BJ (cell line): ENCODE results near the gene COL3A1. TPM values are rescaled to one million over a fixed set of nuclear protein-coding genes. Genes with fewer than 3 reads are reported as not detected.

Experiments
- CTCF ChIA-PET: fragments of 350-600 bp; formaldehyde crosslinking; extraction: SDS; loops from one replicate; lab custom pipeline; 2021; ENCODE audit warnings: antibody characterized with exemption, inconsistent platforms; lab: Yijun Ruan, JAX
- POLR2A ChIA-PET: fragments of 300-600 bp; sonication (Branson Sonifier 250); formaldehyde crosslinking; extraction: SDS; loops from one replicate; lab custom pipeline; 2021; ENCODE audit warnings: antibody characterized with exemption; lab: Charles Lee
- DNase-seq: peaks from one replicate; pipeline ENCODE4 v3.0.0-alpha.2; 2011; ENCODE audit warnings: low read depth
- H3K27me3 ChIP-seq: 2 replicates; pipeline ENCODE4 v1.6.0; 2011; ENCODE audit warnings: low read length; ENCODE audit not compliant: control insufficient read depth, insufficient read depth
- H3K36me3 ChIP-seq: 2 replicates; pipeline ENCODE4 v1.5.1; 2011; ENCODE audit warnings: low read length; ENCODE audit not compliant: control insufficient read depth, insufficient read depth
- H3K4me3 ChIP-seq: 2 replicates; pipeline ENCODE4 v1.5.1; 2011; ENCODE audit warnings: low read depth, mild to moderate bottlenecking, control low read depth, low read length
- CTCF ChIP-seq: IDR thresholded peaks from 2 replicates; pipeline ENCODE4 v1.5.1; 2011; ENCODE audit warnings: low read depth, mild to moderate bottlenecking, control low read depth, inconsistent platforms, low read length, moderate library complexity; ENCODE audit not compliant: insufficient read depth
- polyA plus RNA-seq: library from polyadenylated mRNA; depleted of rRNA; stranded (reverse); fragments of >200 nt; gene quantifications from 2 replicates; pipeline ENCODE4 v1.2.3, GENCODE V29; 2011

The COL3A1 gene
- polyA plus RNA-seq, 1 experiment: 1,450 TPM

- DNase-seq: peak; percentile 63
- CTCF ChIA-PET: interaction anchor here (0.6 to 1.7 kb wide), 6 partner anchors 12 to 454 kb away, joined by 3 to 9 read pairs (median 3); no protein-coding TSS in a partner anchor
Observed at GRCh38 chr2:188978291-188979081, 4.3 kb downstream of the COL3A1 start.

DNA sequence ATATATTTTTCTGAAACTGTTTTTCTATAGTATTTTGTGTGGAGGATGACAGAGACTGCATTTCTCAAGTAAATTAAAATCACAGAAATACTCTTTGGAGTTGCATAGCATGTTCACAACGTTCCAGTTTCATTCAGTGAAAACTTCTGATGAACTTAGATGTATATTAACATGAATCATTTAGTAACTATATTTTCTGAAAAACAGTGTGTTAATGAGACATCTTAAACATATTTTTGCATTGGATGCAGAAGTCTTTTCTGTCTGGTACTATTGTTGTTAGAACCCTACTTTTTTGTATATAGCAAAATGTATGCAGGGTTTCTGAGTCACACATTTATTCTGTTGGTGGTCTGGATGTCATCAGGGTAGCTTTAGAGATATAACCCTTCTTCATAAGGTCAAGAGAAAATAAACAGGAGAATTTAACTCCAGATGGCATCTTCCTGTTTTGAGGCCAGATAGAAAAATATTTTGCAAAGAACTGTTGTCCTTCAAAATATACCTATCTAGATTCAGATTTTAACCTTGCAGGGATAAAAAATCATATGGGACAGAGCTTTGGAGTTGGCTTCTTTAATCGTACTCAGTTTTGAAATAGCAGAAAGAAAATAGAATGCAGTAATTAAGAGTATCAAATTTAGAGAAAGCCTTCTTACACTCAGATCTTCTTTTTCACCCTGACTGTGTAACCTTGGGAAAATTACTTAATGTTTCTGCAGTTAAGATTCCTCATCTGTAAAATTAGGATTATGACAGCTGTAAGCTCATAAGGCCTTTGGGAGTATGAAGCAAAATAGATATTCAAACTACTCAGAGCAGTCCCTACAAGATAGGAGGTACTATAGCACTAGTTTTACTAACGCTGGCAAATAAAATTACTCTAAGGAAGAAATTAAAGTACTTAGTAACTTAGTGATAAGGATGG, 5.3 kb downstream of the COL3A1 start:
- no peaks in the 10 kb centered on the region for H3K36me3 ChIP-seq

More at GRCh38 chr2:188978291-188979081, 4.3 kb downstream of the COL3A1 start:
- peak; percentile 42 for TF ChIP-seq CTCF
- Histone ChIP-seq H3K36me3 (no peaks in the 10 kb centered on the region), H3K27me3 (no peaks in the 10 kb centered on the region), H3K4me3 (peak overlapping the region; percentile 67)
- POLR2A ChIA-PET: interaction anchor here (0.7 to 1.1 kb wide), 3 partner anchors 9 to 429 kb away, joined by 3 read pairs; no protein-coding TSS in a partner anchor

DNA sequence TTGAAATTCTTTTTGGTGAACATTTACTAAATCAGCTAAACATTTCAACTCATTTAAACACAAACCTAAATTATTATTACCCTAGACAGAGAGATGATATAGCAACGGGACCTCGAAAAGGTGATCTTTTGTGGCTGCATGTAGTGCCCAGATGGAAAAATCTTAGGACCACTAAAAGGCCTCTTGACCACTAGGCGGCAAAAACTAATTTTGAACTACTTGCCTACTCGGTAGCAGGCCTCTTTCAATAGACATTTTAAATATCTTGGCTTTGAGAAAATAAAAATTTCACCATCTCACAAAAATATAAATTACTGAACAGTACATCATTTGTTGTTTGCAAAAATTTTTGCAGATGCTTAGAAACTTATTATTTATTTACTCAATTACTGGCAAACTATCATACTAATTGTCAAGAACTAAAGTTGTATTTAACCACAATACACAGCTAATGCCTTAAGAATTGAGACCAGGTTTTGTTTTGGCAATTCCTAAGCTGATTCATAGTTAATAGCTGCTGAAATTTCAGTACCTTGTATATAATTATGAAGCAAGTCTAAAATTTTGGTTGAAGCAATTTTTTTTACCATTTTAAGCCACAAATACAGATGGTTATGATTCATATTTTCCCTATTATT, 9.4 kb downstream of the COL3A1 start:
- DNase-seq: peak; percentile 50
- peak; percentile 53 for TF ChIP-seq CTCF
- ChIA-PET CTCF (interaction anchor here (0.8 to 3.4 kb wide), 14 partner anchors 10 to 462 kb away, joined by 3 to 51 read pairs (median 3); partner anchors contain the start of gene COL3A1), POLR2A (interaction anchor here (0.7 kb wide), 1 partner anchor 99 kb away, joined by 3 read pairs; no protein-coding TSS in a partner anchor)
- no peak overlapping the region for H3K4me3 ChIP-seq
- H3K36me3 ChIP-seq: peaks cover 3% of the 10 kb centered on the region; the same call in 1 of the 2 replicates
- H3K27me3 ChIP-seq: no peaks in the 10 kb centered on the region

More for the DNA sequence above, 5.3 kb downstream of the COL3A1 start:
- POLR2A ChIA-PET: interaction anchor here (0.6 to 1.0 kb wide), 2 partner anchors 371 to 428 kb away, joined by 3 read pairs; no protein-coding TSS in a partner anchor
- H3K27me3 ChIP-seq: no peaks in the 10 kb centered on the region
- peak overlapping the region; percentile 67 for H3K4me3 ChIP-seq
- CTCF ChIA-PET: interaction anchor here (0.6 kb wide), 1 partner anchor 378 kb away, joined by 3 read pairs; no protein-coding TSS in a partner anchor
- TF ChIP-seq CTCF: no peak
- no peak for DNase-seq

GRCh38 chr2:188984065-188984491, 9.9 kb downstream of the COL3A1 start:
- H3K27me3 ChIP-seq: no peaks in the 10 kb centered on the region
- no peak overlapping the region for H3K4me3 ChIP-seq
- ChIA-PET POLR2A (interaction anchor here (0.9 kb wide), 1 partner anchor 38 kb away, joined by 4 read pairs; no protein-coding TSS in a partner anchor), CTCF (interaction anchor here (0.9 to 3.4 kb wide), 11 partner anchors 10 to 462 kb away, joined by 3 to 51 read pairs (median 3); partner anchors contain the start of gene COL3A1)
- peaks cover 3% of the 10 kb centered on the region; the same call in 1 of the 2 replicates for H3K36me3 ChIP-seq
- peak; percentile 55 for DNase-seq
- TF ChIP-seq CTCF: peak; percentile 46
